ENCODE measurements around the gene AGTR1. TPM values are rescaled to one million over a fixed set of nuclear protein-coding genes. Genes with fewer than 3 reads are reported as not detected.

AGTR1 gene
- polyA plus RNA-seq, 1 donor (not counting 4 experiments of a cell fraction or from before 2014, with no cell fraction given): not detected

GRCh38 chr3:148755570-148755969, 57.9 kb downstream of the AGTR1 start:
- no peak for TF ChIP-seq EZH2 (IDR thresholded peaks at IDR 0.05; ENCODE audit: low read length)
- no peak for TF ChIP-seq CTCF (optimal IDR thresholded peaks at IDR 0.05 in 1 of 3, IDR thresholded peaks at IDR 0.05 in 1 of 3, conservative IDR thresholded peaks at IDR 0.05 in 1 of 3; ENCODE audit: extremely low read depth in 1 of 3, insufficient read depth in 2 of 3, low read length in 3 of 3)
- Histone ChIP-seq H2AFZ (ENCODE audit: control insufficient read depth, low read length) (no peak overlapping the region), H3K36me3 (ENCODE audit: control insufficient read depth in 2 of 2, extremely low read depth in 1 of 2, insufficient read depth in 2 of 2, low read length in 2 of 2) (no peaks in the 10 kb centered on the region), H3K27ac (ENCODE audit: control insufficient read depth, insufficient read depth, low read length) (no peak overlapping the region), H3K9me3 (ENCODE audit: control insufficient read depth, low read depth, low read length) (no peaks in the 10 kb centered on the region), H3K79me2 (ENCODE audit: control insufficient read depth, insufficient read depth, low read length) (no peaks in the 10 kb centered on the region), H3K4me3 (ENCODE audit: control insufficient read depth in 2 of 3, extremely low read depth in 1 of 3, insufficient read depth in 2 of 3, low read depth in 1 of 3, low read length in 3 of 3) (no peak overlapping the region), H3K27me3 (ENCODE audit: control insufficient read depth, extremely low read depth, insufficient read depth, low read length) (no peaks in the 10 kb centered on the region), H4K20me1 (ENCODE audit: control insufficient read depth, extremely low read depth, insufficient read depth, low read length) (no peaks in the 10 kb centered on the region), H3K4me1 (ENCODE audit: control insufficient read depth, extremely low read depth, insufficient read depth, low read length) (no peaks in the 10 kb centered on the region), H3K9ac (ENCODE audit: control insufficient read depth, extremely low read depth, insufficient read depth, low read length) (no peak overlapping the region), H3K4me2 (ENCODE audit: control insufficient read depth, extremely low read depth, insufficient read depth, low read depth, low read length) (no peak overlapping the region), H3K9me1 (ENCODE audit: control insufficient read depth, extremely low read depth, insufficient read depth, low read length) (no peaks in the 10 kb centered on the region)
- dilution Hi-C loops (cut with MboI; ENCODE audit: extremely low pct_ligation_motif_present, low sequenced_read_pairs): no loop called here
- FAIRE-seq (no peak), DNase-seq (ENCODE audit: low read depth, low spot score) (no peak)

DNA sequence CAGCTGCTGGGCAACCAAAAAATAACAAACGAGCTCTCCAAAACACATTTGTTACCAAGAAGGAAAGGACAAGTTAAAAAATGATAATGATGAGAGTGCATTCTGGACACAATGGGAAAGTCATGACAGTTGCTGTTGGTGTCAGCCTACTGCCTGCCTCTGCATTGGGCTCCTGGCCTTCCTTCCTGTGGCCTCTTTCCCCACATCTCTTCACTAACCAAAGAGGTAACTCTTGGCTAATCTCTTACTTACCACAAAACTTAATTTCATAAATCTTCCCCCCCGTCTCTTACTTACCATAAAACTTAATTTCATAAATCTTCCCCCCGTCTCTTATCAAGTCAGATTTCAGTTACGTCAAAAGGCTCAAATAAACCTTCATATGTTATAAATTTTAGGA, 58.6 kb downstream of the AGTR1 start:
- Histone ChIP-seq H3K27me3 (ENCODE audit: control insufficient read depth, extremely low read depth, insufficient read depth, low read length) (no peaks in the 10 kb centered on the region), H4K20me1 (ENCODE audit: control insufficient read depth, extremely low read depth, insufficient read depth, low read length) (no peaks in the 10 kb centered on the region), H3K4me3 (ENCODE audit: control insufficient read depth in 2 of 3, extremely low read depth in 1 of 3, insufficient read depth in 2 of 3, low read depth in 1 of 3, low read length in 3 of 3) (no peak overlapping the region), H3K9me3 (ENCODE audit: control insufficient read depth, low read depth, low read length) (no peaks in the 10 kb centered on the region), H3K36me3 (ENCODE audit: control insufficient read depth in 2 of 2, extremely low read depth in 1 of 2, insufficient read depth in 2 of 2, low read length in 2 of 2) (no peaks in the 10 kb centered on the region), H3K4me2 (ENCODE audit: control insufficient read depth, extremely low read depth, insufficient read depth, low read depth, low read length) (no peak overlapping the region), H3K9me1 (ENCODE audit: control insufficient read depth, extremely low read depth, insufficient read depth, low read length) (no peaks in the 10 kb centered on the region), H3K27ac (ENCODE audit: control insufficient read depth, insufficient read depth, low read length) (no peak overlapping the region), H3K9ac (ENCODE audit: control insufficient read depth, extremely low read depth, insufficient read depth, low read length) (no peak overlapping the region), H2AFZ (ENCODE audit: control insufficient read depth, low read length) (no peak overlapping the region), H3K4me1 (ENCODE audit: control insufficient read depth, extremely low read depth, insufficient read depth, low read length) (no peaks in the 10 kb centered on the region), H3K79me2 (ENCODE audit: control insufficient read depth, insufficient read depth, low read length) (no peaks in the 10 kb centered on the region)
- TF ChIP-seq EZH2 (IDR thresholded peaks at IDR 0.05; ENCODE audit: low read length): no peak
- no peak for TF ChIP-seq CTCF (optimal IDR thresholded peaks at IDR 0.05 in 1 of 3, IDR thresholded peaks at IDR 0.05 in 1 of 3, conservative IDR thresholded peaks at IDR 0.05 in 1 of 3; ENCODE audit: extremely low read depth in 1 of 3, insufficient read depth in 2 of 3, low read length in 3 of 3)
- DNase-seq (ENCODE audit: low read depth, low spot score) (no peak), FAIRE-seq (no peak)
- dilution Hi-C loops (cut with MboI; ENCODE audit: extremely low pct_ligation_motif_present, low sequenced_read_pairs): no loop called here
